SK-N-SH treated with all-trans-retinoic acid at 6 μM for 48 hours (cell line): ENCODE measurements around the gene AGPAT3.

Experiments used
- ATAC-seq: fragments of 200-7000 bp; cut with Tn5 transposase; 3 replicates; pipeline ENCODE4 v1.9.1; 2020; ENCODE audit warnings: mild to moderate bottlenecking, moderate library complexity
- ARNTL ChIP-seq: fragments of 450-650 bp; formaldehyde crosslinking; IDR thresholded peaks from 2 replicates; pipeline ENCODE4 v1.5.0; 2020; ENCODE audit warnings: low read depth, mild to moderate bottlenecking, moderate library complexity, borderline replicate concordance
- BACH2 ChIP-seq: fragments of 250-450 bp; sonication (Bioruptor Pico); IDR thresholded peaks from 2 replicates; pipeline ENCODE4 v1.9.0; 2021; ENCODE audit warnings: mild to moderate bottlenecking, borderline replicate concordance
- CSDC2 ChIP-seq: fragments of 250-450 bp; sonication (Bioruptor Pico); IDR thresholded peaks from 2 replicates; pipeline ENCODE4 v1.5.0; 2020; ENCODE audit warnings: mild to moderate bottlenecking, moderate library complexity
- ESRRG ChIP-seq: fragments of 250-450 bp; sonication (Bioruptor Pico); IDR thresholded peaks from 2 replicates; pipeline ENCODE4 v1.6.1; 2021; ENCODE audit warnings: mild to moderate bottlenecking
- GLIS3 ChIP-seq: fragments of 250-450 bp; sonication (Bioruptor Pico); IDR thresholded peaks from 2 replicates; pipeline ENCODE4 v1.5.0; 2020; ENCODE audit warnings: mild to moderate bottlenecking, moderate library complexity
- ISL1 ChIP-seq: fragments of 250-450 bp; sonication (Bioruptor Pico); IDR thresholded peaks from 2 replicates; pipeline ENCODE4 v2.1.2; 2022; ENCODE audit warnings: mild to moderate bottlenecking, moderate library complexity
- OSR1 ChIP-seq: fragments of 250-450 bp; sonication (Bioruptor Pico); IDR thresholded peaks from 2 replicates; pipeline ENCODE4 v1.8.0; 2022; ENCODE audit warnings: moderate library complexity, mild to moderate bottlenecking, inconsistent platforms
- PPARA ChIP-seq: fragments of 250-450 bp; sonication (Bioruptor Pico); IDR thresholded peaks from 2 replicates; pipeline ENCODE4 v1.5.0; 2020; ENCODE audit warnings: mild to moderate bottlenecking, borderline replicate concordance
- SNAI2 ChIP-seq: fragments of 250-450 bp; sonication (Bioruptor Pico); IDR thresholded peaks from 2 replicates; pipeline ENCODE4 v1.5.0; 2020; ENCODE audit warnings: mild to moderate bottlenecking, moderate library complexity
- TOX ChIP-seq: fragments of 250-450 bp; sonication (Bioruptor Pico); IDR thresholded peaks from 2 replicates; pipeline ENCODE4 v1.8.0; 2021; ENCODE audit warnings: mild to moderate bottlenecking, moderate library complexity, borderline replicate concordance
- ZC3H10 ChIP-seq: fragments of 250-450 bp; sonication (Bioruptor Pico); IDR thresholded peaks from 2 replicates; pipeline ENCODE4 v1.5.1; 2021; ENCODE audit warnings: mild to moderate bottlenecking, moderate library complexity
- ZFP3 ChIP-seq: fragments of 250-450 bp; sonication (Bioruptor Pico); IDR thresholded peaks from 2 replicates; pipeline ENCODE4 v1.5.0; 2020; ENCODE audit warnings: mild to moderate bottlenecking, moderate library complexity
- ZFP30 ChIP-seq: fragments of 450-650 bp; formaldehyde crosslinking; IDR thresholded peaks from 2 replicates; pipeline ENCODE4 v1.5.0; 2022; ENCODE audit warnings: mild to moderate bottlenecking, moderate library complexity
- ZNF565 ChIP-seq: fragments of 450-650 bp; formaldehyde crosslinking; conservative IDR thresholded peaks from 2 replicates; pipeline ENCODE4 v1.5.0; 2020; ENCODE audit warnings: low read depth, mild to moderate bottlenecking, moderate library complexity
- ZNF70 ChIP-seq: fragments of 450-650 bp; formaldehyde crosslinking; IDR thresholded peaks from 2 replicates; pipeline ENCODE4 v1.5.0; 2020; ENCODE audit warnings: mild to moderate bottlenecking, moderate library complexity
- TF ChIP-seq, protein P1 (sequence below): fragments of 250-450 bp; sonication (Bioruptor Pico); IDR thresholded peaks from 2 replicates; pipeline ENCODE4 v1.8.0; 2021; ENCODE audit warnings: low read depth, mild to moderate bottlenecking, moderate library complexity, borderline replicate concordance
- TF ChIP-seq, protein P2 (sequence below): fragments of 250-450 bp; sonication (Bioruptor Pico); IDR thresholded peaks from 2 replicates; pipeline ENCODE4 v1.5.1; 2020; ENCODE audit warnings: low read depth, mild to moderate bottlenecking, moderate library complexity
- TF ChIP-seq, protein P3 (sequence below): fragments of 250-450 bp; sonication (Bioruptor Pico); IDR thresholded peaks from 2 replicates; pipeline ENCODE4 v1.8.0; 2020; ENCODE audit warnings: mild to moderate bottlenecking, moderate library complexity, borderline replicate concordance
- TF ChIP-seq, protein P4 (sequence below): fragments of 250-450 bp; sonication (Bioruptor Pico); IDR thresholded peaks from 2 replicates; pipeline ENCODE4 v1.5.0; 2020; ENCODE audit warnings: mild to moderate bottlenecking, moderate library complexity
- TF ChIP-seq, protein P5 (sequence below): fragments of 250-450 bp; sonication (Bioruptor Pico); IDR thresholded peaks from 2 replicates; pipeline ENCODE4 v1.5.1; 2021; ENCODE audit warnings: mild to moderate bottlenecking, moderate library complexity

Gene AGPAT3

DNA sequence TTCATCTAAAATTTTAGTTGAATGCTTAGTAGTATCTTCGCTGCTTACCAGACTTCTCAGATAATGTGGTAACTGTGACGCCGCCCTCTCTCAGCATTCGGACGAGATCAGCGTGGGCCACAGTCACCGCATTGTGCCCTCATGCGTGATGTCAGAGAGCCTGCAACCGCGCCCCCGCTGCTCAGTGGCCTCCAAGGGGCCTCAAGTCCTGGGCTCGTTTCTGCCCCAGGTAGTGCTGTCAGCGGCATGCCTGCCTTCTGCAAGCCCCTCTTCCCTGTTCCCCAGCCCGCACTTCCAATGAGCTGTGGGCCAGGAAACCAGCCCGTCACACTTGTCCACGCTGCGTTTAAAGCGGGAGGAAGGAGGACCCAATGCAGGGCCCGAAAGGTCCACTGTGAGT is 85.5 kb downstream of the AGPAT3 start:
- no peak for TF ChIP-seq GLIS3 (CRISPR knock-in tag)
- TF ChIP-seq ZFP30 (CRISPR knock-in tag) = no peak
- TF ChIP-seq, protein P1, sequence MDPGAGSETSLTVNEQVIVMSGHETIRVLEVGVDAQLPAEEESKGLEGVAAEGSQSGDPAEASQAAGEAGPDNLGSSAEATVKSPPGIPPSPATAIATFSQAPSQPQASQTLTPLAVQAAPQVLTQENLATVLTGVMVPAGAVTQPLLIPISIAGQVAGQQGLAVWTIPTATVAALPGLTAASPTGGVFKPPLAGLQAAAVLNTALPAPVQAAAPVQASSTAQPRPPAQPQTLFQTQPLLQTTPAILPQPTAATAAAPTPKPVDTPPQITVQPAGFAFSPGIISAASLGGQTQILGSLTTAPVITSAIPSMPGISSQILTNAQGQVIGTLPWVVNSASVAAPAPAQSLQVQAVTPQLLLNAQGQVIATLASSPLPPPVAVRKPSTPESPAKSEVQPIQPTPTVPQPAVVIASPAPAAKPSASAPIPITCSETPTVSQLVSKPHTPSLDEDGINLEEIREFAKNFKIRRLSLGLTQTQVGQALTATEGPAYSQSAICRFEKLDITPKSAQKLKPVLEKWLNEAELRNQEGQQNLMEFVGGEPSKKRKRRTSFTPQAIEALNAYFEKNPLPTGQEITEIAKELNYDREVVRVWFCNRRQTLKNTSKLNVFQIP (CRISPR knock-in tag) = no peak
- TF ChIP-seq ISL1 (CRISPR knock-in tag) = no peak
- TF ChIP-seq ZFP3 (CRISPR knock-in tag) = no peak
- no peak for TF ChIP-seq ZNF565 (CRISPR knock-in tag)
- TF ChIP-seq OSR1 (CRISPR knock-in tag) = no peak
- no peak for TF ChIP-seq PPARA (CRISPR knock-in tag)
- TF ChIP-seq CSDC2 (CRISPR knock-in tag) = no peak
- TF ChIP-seq, protein P2, sequence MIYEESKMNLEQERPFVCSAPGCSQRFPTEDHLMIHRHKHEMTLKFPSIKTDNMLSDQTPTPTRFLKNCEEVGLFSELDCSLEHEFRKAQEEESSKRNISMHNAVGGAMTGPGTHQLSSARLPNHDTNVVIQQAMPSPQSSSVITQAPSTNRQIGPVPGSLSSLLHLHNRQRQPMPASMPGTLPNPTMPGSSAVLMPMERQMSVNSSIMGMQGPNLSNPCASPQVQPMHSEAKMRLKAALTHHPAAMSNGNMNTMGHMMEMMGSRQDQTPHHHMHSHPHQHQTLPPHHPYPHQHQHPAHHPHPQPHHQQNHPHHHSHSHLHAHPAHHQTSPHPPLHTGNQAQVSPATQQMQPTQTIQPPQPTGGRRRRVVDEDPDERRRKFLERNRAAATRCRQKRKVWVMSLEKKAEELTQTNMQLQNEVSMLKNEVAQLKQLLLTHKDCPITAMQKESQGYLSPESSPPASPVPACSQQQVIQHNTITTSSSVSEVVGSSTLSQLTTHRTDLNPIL (CRISPR knock-in tag) = no peak
- TF ChIP-seq SNAI2 (CRISPR knock-in tag) = no peak
- TF ChIP-seq, protein P3, sequence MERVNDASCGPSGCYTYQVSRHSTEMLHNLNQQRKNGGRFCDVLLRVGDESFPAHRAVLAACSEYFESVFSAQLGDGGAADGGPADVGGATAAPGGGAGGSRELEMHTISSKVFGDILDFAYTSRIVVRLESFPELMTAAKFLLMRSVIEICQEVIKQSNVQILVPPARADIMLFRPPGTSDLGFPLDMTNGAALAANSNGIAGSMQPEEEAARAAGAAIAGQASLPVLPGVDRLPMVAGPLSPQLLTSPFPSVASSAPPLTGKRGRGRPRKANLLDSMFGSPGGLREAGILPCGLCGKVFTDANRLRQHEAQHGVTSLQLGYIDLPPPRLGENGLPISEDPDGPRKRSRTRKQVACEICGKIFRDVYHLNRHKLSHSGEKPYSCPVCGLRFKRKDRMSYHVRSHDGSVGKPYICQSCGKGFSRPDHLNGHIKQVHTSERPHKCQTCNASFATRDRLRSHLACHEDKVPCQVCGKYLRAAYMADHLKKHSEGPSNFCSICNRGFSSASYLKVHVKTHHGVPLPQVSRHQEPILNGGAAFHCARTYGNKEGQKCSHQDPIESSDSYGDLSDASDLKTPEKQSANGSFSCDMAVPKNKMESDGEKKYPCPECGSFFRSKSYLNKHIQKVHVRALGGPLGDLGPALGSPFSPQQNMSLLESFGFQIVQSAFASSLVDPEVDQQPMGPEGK = no peak
- TF ChIP-seq TOX (CRISPR knock-in tag) = no peak
- TF ChIP-seq, protein P4, sequence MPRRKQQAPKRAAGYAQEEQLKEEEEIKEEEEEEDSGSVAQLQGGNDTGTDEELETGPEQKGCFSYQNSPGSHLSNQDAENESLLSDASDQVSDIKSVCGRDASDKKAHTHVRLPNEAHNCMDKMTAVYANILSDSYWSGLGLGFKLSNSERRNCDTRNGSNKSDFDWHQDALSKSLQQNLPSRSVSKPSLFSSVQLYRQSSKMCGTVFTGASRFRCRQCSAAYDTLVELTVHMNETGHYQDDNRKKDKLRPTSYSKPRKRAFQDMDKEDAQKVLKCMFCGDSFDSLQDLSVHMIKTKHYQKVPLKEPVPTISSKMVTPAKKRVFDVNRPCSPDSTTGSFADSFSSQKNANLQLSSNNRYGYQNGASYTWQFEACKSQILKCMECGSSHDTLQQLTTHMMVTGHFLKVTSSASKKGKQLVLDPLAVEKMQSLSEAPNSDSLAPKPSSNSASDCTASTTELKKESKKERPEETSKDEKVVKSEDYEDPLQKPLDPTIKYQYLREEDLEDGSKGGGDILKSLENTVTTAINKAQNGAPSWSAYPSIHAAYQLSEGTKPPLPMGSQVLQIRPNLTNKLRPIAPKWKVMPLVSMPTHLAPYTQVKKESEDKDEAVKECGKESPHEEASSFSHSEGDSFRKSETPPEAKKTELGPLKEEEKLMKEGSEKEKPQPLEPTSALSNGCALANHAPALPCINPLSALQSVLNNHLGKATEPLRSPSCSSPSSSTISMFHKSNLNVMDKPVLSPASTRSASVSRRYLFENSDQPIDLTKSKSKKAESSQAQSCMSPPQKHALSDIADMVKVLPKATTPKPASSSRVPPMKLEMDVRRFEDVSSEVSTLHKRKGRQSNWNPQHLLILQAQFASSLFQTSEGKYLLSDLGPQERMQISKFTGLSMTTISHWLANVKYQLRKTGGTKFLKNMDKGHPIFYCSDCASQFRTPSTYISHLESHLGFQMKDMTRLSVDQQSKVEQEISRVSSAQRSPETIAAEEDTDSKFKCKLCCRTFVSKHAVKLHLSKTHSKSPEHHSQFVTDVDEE (CRISPR knock-in tag) = no peak
- no peak for TF ChIP-seq BACH2 (CRISPR knock-in tag)
- no peak for TF ChIP-seq ZC3H10 (CRISPR knock-in tag)
- TF ChIP-seq, all 23 proteins: peak for 0
- no peak for ATAC-seq

DNA sequence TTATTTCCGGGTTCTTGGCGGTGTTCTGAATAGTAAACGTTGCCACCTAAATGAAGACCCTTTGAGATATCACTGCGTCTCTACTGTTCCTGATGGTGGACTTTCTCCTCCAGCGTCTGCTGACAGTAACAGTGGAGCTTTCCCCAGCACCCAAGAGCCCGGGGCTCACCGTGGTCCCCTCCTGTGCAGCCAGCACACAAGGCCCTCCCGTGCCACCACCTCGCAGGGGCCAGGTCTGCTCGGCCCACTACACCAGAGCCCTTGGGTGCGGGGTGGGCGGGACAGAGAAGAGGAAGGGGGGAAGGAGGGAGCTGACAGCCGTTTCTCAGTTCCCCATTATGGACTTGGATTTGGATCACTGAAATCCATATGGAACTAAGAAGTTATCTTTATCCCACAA is 85.9 kb downstream of the AGPAT3 start:
- no peak for ATAC-seq
- TF ChIP-seq BACH2 (CRISPR knock-in tag) (no peak), ARNTL (no peak), ZFP30 (CRISPR knock-in tag) (no peak), CSDC2 (CRISPR knock-in tag) (no peak), ZNF70 (CRISPR knock-in tag) (no peak), ZC3H10 (CRISPR knock-in tag) (no peak), ZFP3 (CRISPR knock-in tag) (no peak), OSR1 (CRISPR knock-in tag) (no peak), ESRRG (CRISPR knock-in tag) (no peak), ZNF565 (CRISPR knock-in tag) (no peak), SNAI2 (CRISPR knock-in tag) (no peak), PPARA (CRISPR knock-in tag) (no peak)
- TF ChIP-seq, protein P5, sequence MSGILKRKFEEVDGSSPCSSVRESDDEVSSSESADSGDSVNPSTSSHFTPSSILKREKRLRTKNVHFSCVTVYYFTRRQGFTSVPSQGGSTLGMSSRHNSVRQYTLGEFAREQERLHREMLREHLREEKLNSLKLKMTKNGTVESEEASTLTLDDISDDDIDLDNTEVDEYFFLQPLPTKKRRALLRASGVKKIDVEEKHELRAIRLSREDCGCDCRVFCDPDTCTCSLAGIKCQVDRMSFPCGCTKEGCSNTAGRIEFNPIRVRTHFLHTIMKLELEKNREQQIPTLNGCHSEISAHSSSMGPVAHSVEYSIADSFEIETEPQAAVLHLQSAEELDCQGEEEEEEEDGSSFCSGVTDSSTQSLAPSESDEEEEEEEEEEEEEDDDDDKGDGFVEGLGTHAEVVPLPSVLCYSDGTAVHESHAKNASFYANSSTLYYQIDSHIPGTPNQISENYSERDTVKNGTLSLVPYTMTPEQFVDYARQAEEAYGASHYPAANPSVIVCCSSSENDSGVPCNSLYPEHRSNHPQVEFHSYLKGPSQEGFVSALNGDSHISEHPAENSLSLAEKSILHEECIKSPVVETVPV (CRISPR knock-in tag) = no peak
- TF ChIP-seq, protein P2 (CRISPR knock-in tag) = no peak
- TF ChIP-seq, protein P3 = no peak
- TF ChIP-seq, protein P4 (CRISPR knock-in tag) = no peak
